H1 (cell line): Measurements from ENCODE around the gene FAM162A. TPM values are rescaled to one million over a fixed set of nuclear protein-coding genes. Genes with fewer than 3 reads are reported as not detected.

Source experiments
- ASH2L ChIP-seq: fragments of 200-600, 300-600 bp; sonication (generic); IDR thresholded peaks from one replicate; pipeline ENCODE4 v1.7.1; 2017; ENCODE audit warnings: low read length
- BRCA1 ChIP-seq: IDR thresholded peaks from 2 replicates; pipeline ENCODE4 v1.6.1; 2012; ENCODE audit warnings: low read depth, low read length, improper control_type of control experiment
- CEBPB ChIP-seq: IDR thresholded peaks from 2 replicates; pipeline ENCODE4 v1.6.1; 2012; ENCODE audit warnings: low read depth, low read length
- CTBP2 ChIP-seq: IDR thresholded peaks from 2 replicates; pipeline ENCODE4 v1.7.0; 2011; ENCODE audit warnings: borderline replicate concordance, mild to moderate bottlenecking, moderate library complexity, mixed read lengths, low read length; ENCODE audit not compliant: insufficient read depth, insufficient read length
- PHF8 ChIP-seq: fragments of 200-600 bp; sonication (generic); conservative IDR thresholded peaks from 2 replicates; pipeline ENCODE4 v1.7.1; 2012; ENCODE audit warnings: low read depth, mild to moderate bottlenecking, inconsistent platforms, low read length, moderate library complexity
- POU5F1 ChIP-seq: IDR thresholded peaks from 2 replicates; pipeline ENCODE4 v1.6.1; 2011; ENCODE audit warnings: low read depth, mild to moderate bottlenecking, low read length, moderate library complexity
- SP2 ChIP-seq: IDR thresholded peaks from 2 replicates; pipeline ENCODE4 v1.6.1; 2012; ENCODE audit warnings: mild to moderate bottlenecking, low read length, inconsistent platforms
- TEAD4 ChIP-seq: IDR thresholded peaks from 2 replicates; pipeline ENCODE4 v1.6.1; 2012; ENCODE audit warnings: low read depth, low read length, inconsistent platforms, mixed read lengths
- polyA plus RNA-seq, 7 experiments: library from polyadenylated mRNA; depleted of rRNA in 3 of 7; stranded (reverse) in 5 of 7; unstranded in 2 of 7; fragments of >200 nt in 5 of 7; fragments of 200-250 nt in 2 of 7; gene quantifications; 1 replicate in 5 of 7; 2 replicates in 1 of 7; 4 replicates in 1 of 7; pipeline versions ENCODE4 v1.2.1 to v1.2.3, GENCODE V29; 2011 to 2013; ENCODE audit warnings: missing spikeins in 2 of 7, mixed read lengths in 2 of 7
- total RNA-seq: library from RNA; stranded (reverse); fragmentation: NEBNext Ultra II Directional; extraction: Animal tissue kit (Norgen Biotek cat#: 25700); gene quantifications from 2 replicates; pipeline ENCODE4 v1.2.1, GENCODE V29; 2021
- TF ChIP-seq, protein P1 (sequence below), 3 experiments: IDR thresholded peaks; 1 replicate in 2 of 3; 2 replicates in 1 of 3; pipeline versions ENCODE4 v1.5.1 to v1.6.1; 2011; ENCODE audit warnings: low read length in 3 of 3, mild to moderate bottlenecking in 3 of 3, inconsistent platforms in 2 of 3, low read depth in 1 of 3, moderate library complexity in 1 of 3; ENCODE audit not compliant: insufficient read depth in 1 of 3; ENCODE audit errors: control extremely low read depth in 1 of 3

The FAM162A gene
- total and polyA plus RNA-seq, 2 of the 8 experiments (the other 6 are each of a cell fraction or from before 2014, with no cell fraction given) = 38.2 to 59.7 TPM

DNA sequence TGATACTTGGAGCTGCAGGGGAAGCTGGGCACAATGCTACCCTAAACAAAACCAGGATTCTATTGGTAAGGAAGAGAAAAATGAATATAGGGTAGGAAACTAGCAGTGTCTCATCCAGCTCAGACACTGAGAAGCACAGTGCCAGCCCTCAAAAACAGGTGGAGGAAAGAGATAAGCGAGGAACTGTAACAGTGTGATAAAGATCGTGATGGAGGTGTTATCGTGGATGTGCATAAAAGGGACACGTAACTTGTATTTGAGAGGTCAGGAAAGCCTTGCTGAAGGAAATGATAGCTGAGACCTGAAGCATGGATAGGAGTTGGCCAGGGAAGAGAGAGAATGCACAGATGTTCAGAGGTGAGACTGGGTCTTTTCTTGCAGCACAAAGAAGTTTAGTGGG lies 28.4 kb upstream of the FAM162A start (continued):
- TF ChIP-seq, protein P1, sequence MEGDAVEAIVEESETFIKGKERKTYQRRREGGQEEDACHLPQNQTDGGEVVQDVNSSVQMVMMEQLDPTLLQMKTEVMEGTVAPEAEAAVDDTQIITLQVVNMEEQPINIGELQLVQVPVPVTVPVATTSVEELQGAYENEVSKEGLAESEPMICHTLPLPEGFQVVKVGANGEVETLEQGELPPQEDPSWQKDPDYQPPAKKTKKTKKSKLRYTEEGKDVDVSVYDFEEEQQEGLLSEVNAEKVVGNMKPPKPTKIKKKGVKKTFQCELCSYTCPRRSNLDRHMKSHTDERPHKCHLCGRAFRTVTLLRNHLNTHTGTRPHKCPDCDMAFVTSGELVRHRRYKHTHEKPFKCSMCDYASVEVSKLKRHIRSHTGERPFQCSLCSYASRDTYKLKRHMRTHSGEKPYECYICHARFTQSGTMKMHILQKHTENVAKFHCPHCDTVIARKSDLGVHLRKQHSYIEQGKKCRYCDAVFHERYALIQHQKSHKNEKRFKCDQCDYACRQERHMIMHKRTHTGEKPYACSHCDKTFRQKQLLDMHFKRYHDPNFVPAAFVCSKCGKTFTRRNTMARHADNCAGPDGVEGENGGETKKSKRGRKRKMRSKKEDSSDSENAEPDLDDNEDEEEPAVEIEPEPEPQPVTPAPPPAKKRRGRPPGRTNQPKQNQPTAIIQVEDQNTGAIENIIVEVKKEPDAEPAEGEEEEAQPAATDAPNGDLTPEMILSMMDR (IDR thresholded peaks at IDR 0.05; ENCODE audit: control extremely low read depth in 1 of 3, insufficient read depth in 1 of 3, low read depth in 1 of 3, low read length in 3 of 3) = no peak
- no peak for TF ChIP-seq BRCA1
- no peak for TF ChIP-seq TEAD4
- TF ChIP-seq POU5F1 = no peak
- no peak for TF ChIP-seq CTBP2
- no peak for TF ChIP-seq ASH2L
- no peak for TF ChIP-seq CEBPB
- no peak for TF ChIP-seq PHF8
- no peak for TF ChIP-seq SP2
